K562 (cell line): ENCODE measurements around the gene WASF2.

Experiments used
- BHLHE40 ChIP-seq: IDR thresholded peaks from 2 replicates; pipeline ENCODE4 v1.6.1; 2011; ENCODE audit warnings: low read length, improper control_type of control experiment
- JUND ChIP-seq, 2 experiments: IDR thresholded peaks; 2 replicates in 1 of 2; 3 replicates in 1 of 2; pipeline ENCODE4 v1.6.1; 2011; ENCODE audit warnings: borderline replicate concordance in 2 of 2, low read depth in 2 of 2, low read length in 2 of 2, improper control_type of control experiment in 1 of 2, missing biosample characterization in 1 of 2, missing genetic modification characterization in 1 of 2, missing genetic modification reagents in 1 of 2

- TF ChIP-seq BHLHE40, result no peak
- no peak for TF ChIP-seq JUND (IDR thresholded peaks at IDR 0.05; ENCODE audit: borderline replicate concordance, low read depth, low read length)
- TF ChIP-seq JUND (tag; IDR thresholded peaks at IDR 0.05; ENCODE audit: borderline replicate concordance, low read depth, low read length), result no peak
Measured at GRCh38 chr1:27358038-27358927, 131.7 kb downstream of the WASF2 start.
